Osteoblast (primary cell): ENCODE results near the gene HRH2. TPM values are rescaled to one million over a fixed set of nuclear protein-coding genes. Genes with fewer than 3 reads are reported as not detected.

ENCODE experiments used
- DNase-seq: peaks from one replicate; pipeline ENCODE4 v3.0.0; 2011; ENCODE audit warnings: low spot score, mixed read lengths; ENCODE audit not compliant: insufficient read length; ENCODE audit errors: missing footprints
- H2AFZ ChIP-seq: 2 replicates; pipeline ENCODE4 v1.6.0; 2011; ENCODE audit warnings: mild to moderate bottlenecking, low read length
- H3K27ac ChIP-seq: 2 replicates; pipeline ENCODE4 v1.5.1; 2011; ENCODE audit warnings: mild to moderate bottlenecking, low read depth, low read length, moderate library complexity
- H3K27me3 ChIP-seq: 2 replicates; pipeline ENCODE4 v1.6.0; 2012; ENCODE audit warnings: mild to moderate bottlenecking, control low read depth, inconsistent platforms, low read length, moderate library complexity; ENCODE audit not compliant: insufficient read depth
- H3K36me3 ChIP-seq: 2 replicates; pipeline ENCODE4 v1.5.1; 2011; ENCODE audit warnings: mild to moderate bottlenecking, low read length, control low read depth, moderate library complexity; ENCODE audit not compliant: insufficient read depth
- H3K4me1 ChIP-seq: 2 replicates; pipeline ENCODE4 v1.5.1; 2011; ENCODE audit warnings: mild to moderate bottlenecking, low read length, control low read depth, moderate library complexity; ENCODE audit not compliant: insufficient read depth
- H3K4me2 ChIP-seq: 2 replicates; pipeline ENCODE4 v1.6.0; 2011; ENCODE audit warnings: mild to moderate bottlenecking, low read length; ENCODE audit not compliant: insufficient read depth
- H3K4me3 ChIP-seq: fragments of 200-600 bp; sonication (generic); 3 replicates; pipeline ENCODE4 v1.5.1; 2012; ENCODE audit warnings: mild to moderate bottlenecking, low read length, inconsistent platforms; ENCODE audit not compliant: insufficient read depth
- H3K79me2 ChIP-seq: 2 replicates; pipeline ENCODE4 v1.6.0; 2012; ENCODE audit warnings: mild to moderate bottlenecking, low read length, control low read depth, inconsistent platforms; ENCODE audit not compliant: insufficient read depth
- H3K9me3 ChIP-seq: 2 replicates; pipeline ENCODE4 v1.5.1; 2011; ENCODE audit warnings: low read depth, low read length, control low read depth
- H4K20me1 ChIP-seq: 2 replicates; pipeline ENCODE4 v1.6.0; 2012; ENCODE audit warnings: mild to moderate bottlenecking, low read length, control low read depth; ENCODE audit not compliant: insufficient read depth
- total RNA-seq: library from RNA; depleted of rRNA; stranded (reverse); fragments of >200 nt; gene quantifications from 2 replicates; pipeline ENCODE4 v1.2.3, GENCODE V29; 2012
- TF ChIP-seq, protein P1 (sequence below): IDR thresholded peaks from 2 replicates; pipeline ENCODE4 v1.5.1; 2011; ENCODE audit warnings: mild to moderate bottlenecking, low read depth, low read length, moderate library complexity; ENCODE audit errors: extremely low read depth

Gene HRH2
- total RNA-seq, 1 donor = 0.36 TPM

DNA sequence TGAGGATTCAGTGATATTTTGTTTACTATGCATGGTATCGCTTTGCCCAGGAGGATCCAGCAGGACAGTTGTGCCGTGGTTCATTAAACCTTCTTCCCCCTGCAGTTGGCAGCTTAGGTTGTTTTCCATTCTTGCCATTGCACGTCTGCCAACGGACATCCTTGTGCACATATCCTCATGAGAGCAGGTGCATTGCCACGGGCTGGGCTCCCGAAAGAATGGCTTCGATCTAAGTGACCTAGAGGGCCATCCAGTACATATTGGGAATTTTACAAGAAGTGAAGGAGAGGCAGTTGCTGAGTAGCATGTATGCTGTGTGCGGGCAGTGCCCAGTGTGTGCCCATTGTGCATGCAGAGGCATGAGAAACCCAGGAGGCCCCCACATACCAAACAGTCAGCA is 22.1 kb downstream of the HRH2 start:
- Histone ChIP-seq H3K27me3 (no peaks in the 10 kb centered on the region), H3K36me3 (no peaks in the 10 kb centered on the region), H3K4me3 (no peak overlapping the region), H3K9me3 (no peaks in the 10 kb centered on the region), H3K79me2 (no peaks in the 10 kb centered on the region), H3K4me2 (no peak overlapping the region), H3K27ac (no peak overlapping the region), H4K20me1 (no peaks in the 10 kb centered on the region), H2AFZ (no peak overlapping the region), H3K4me1 (no peaks in the 10 kb centered on the region)
- peak; percentile 44 for DNase-seq
- TF ChIP-seq, protein P1, sequence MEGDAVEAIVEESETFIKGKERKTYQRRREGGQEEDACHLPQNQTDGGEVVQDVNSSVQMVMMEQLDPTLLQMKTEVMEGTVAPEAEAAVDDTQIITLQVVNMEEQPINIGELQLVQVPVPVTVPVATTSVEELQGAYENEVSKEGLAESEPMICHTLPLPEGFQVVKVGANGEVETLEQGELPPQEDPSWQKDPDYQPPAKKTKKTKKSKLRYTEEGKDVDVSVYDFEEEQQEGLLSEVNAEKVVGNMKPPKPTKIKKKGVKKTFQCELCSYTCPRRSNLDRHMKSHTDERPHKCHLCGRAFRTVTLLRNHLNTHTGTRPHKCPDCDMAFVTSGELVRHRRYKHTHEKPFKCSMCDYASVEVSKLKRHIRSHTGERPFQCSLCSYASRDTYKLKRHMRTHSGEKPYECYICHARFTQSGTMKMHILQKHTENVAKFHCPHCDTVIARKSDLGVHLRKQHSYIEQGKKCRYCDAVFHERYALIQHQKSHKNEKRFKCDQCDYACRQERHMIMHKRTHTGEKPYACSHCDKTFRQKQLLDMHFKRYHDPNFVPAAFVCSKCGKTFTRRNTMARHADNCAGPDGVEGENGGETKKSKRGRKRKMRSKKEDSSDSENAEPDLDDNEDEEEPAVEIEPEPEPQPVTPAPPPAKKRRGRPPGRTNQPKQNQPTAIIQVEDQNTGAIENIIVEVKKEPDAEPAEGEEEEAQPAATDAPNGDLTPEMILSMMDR = no peak

DNA sequence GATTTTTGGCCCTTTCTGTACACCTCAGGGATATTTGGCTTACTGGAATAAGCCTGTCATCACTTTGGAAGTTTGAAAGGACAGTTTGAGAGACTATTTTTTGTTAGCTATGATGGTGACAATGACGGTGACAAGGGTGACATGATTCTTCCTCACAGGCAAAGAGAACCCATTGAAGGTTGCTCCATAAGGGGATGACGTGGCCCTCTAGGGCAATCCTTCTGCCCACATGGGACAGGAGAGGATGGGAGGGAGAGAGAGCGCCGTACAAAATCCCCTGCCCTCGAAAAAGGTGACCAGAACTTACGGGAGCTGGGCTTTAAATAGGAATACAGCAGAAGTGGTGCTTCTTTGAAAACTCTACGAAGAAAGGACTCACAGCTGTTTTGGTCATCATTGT is 22.6 kb downstream of the HRH2 start:
- Histone ChIP-seq H3K27ac (no peak overlapping the region), H3K4me2 (no peak overlapping the region), H3K27me3 (no peaks in the 10 kb centered on the region), H2AFZ (no peak overlapping the region), H3K4me1 (no peaks in the 10 kb centered on the region), H3K36me3 (no peaks in the 10 kb centered on the region), H3K9me3 (no peaks in the 10 kb centered on the region), H3K4me3 (no peak overlapping the region), H4K20me1 (no peaks in the 10 kb centered on the region), H3K79me2 (no peaks in the 10 kb centered on the region)
- peak; percentile 72 for DNase-seq
- TF ChIP-seq, protein P1 = no peak

DNA sequence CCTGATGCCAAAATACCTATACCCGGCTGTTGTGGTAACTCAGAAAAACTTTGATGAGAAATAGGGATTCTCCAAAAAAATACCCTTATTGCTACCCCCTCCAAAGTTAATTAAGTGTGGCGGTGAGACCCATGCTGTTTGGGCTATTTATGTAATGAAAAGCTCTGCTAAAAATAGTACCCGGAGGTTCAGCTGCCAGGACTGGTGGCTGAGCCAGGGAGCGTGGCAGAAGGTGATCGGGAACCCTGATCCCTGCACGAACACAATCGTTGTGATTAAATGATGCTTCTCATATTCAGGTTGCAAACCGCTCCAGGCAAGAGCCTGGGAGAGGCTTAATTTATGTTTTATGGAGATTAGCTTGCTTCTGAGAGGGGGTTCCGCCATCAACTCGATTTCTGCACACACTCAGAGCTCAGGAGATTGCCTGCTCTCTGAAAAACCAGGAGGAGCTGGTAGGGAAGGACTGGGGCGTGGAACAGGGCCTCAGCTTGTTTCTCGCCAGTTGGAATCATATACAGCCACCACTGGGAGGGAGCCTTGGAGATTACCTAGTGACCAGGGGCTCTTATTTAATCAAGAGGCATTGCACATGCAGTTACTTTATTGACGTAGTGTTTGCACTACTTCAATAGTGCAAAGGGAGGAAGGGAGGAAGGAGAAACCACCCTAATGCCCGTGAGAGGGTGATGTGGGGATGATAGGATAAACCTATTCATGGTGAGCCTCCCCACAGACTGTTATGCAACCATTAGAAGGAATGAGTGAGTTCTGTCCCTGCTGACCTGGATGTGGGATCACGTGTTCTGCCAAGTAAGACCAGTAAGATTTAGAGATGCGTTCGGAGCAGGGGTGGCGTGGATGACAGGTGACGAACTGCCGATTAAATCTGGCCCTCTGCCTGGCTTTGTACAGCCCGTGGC is 23.4 kb downstream of the HRH2 start:
- H3K4me1 ChIP-seq = no peaks in the 10 kb centered on the region
- no peak overlapping the region for H3K4me2 ChIP-seq
- no peak overlapping the region for H3K4me3 ChIP-seq
- H3K27me3 ChIP-seq = no peaks in the 10 kb centered on the region
- no peak overlapping the region for H3K27ac ChIP-seq
- H3K36me3 ChIP-seq = no peaks in the 10 kb centered on the region
- TF ChIP-seq, protein P1 = no peak
- no peaks in the 10 kb centered on the region for H3K79me2 ChIP-seq
- no peak overlapping the region for H2AFZ ChIP-seq
- no peaks in the 10 kb centered on the region for H4K20me1 ChIP-seq
- DNase-seq = peak; percentile 35
- H3K9me3 ChIP-seq = no peaks in the 10 kb centered on the region

DNA sequence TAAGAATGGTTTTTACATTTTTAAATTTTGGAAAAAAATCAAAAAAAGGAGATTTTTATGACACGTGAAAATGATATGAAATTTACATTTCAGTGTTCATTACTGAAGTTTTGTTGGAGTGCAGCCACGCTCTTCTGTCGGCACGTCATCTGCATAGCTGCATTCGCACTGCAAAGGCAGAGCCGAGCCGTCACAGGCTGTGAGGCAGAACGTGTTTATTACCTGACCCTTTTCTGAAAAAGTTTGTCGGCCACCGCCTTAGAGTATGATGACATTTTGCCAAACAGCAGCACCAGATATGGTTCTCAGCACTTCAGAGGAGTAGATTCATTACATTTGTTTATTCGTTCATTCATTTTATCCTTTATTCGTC is 24.1 kb downstream of the HRH2 start:
- H3K79me2 ChIP-seq = no peaks in the 10 kb centered on the region
- DNase-seq = peak; percentile 59
- H4K20me1 ChIP-seq = no peaks in the 10 kb centered on the region
- H3K36me3 ChIP-seq = no peaks in the 10 kb centered on the region
- no peaks in the 10 kb centered on the region for H3K27me3 ChIP-seq
- H2AFZ ChIP-seq = no peak overlapping the region
- TF ChIP-seq, protein P1 = no peak
- H3K4me3 ChIP-seq = no peak overlapping the region
- H3K9me3 ChIP-seq = no peaks in the 10 kb centered on the region
- H3K27ac ChIP-seq = no peak overlapping the region
- H3K4me1 ChIP-seq = no peaks in the 10 kb centered on the region
- no peak overlapping the region for H3K4me2 ChIP-seq
